ENCODE results near the gene PTGDR2.

PTGDR2 gene

GRCh38 chr11:60855726-60856633 lies at the start of gene PTGDR2:
Gene PTGDR2, minus strand, starts transcription at chr11:60855950. Its CDS starts 2,228 bp downstream, at chr11:60853722.
- DNase-seq (ENCODE audit: low spot score): peak; percentile 26

GRCh38 chr11:60905047-60905446 lies 49.3 kb upstream of the PTGDR2 start:
- DNase-seq (ENCODE audit: low spot score): no peak

GRCh38 chr11:60902625-60903024 lies 46.9 kb upstream of the PTGDR2 start:
- no peak for DNase-seq (ENCODE audit: low spot score)

GRCh38 chr11:60900673-60901404 lies 45.1 kb upstream of the PTGDR2 start:
- DNase-seq (ENCODE audit: low spot score): no peak

GRCh38 chr11:60899977-60900376 lies 44.2 kb upstream of the PTGDR2 start:
- no peak for DNase-seq (ENCODE audit: low spot score)

GRCh38 chr11:60899046-60899936 lies 43.5 kb upstream of the PTGDR2 start:
- DNase-seq (ENCODE audit: low spot score): peak; percentile 83

GRCh38 chr11:60897496-60897895 lies 41.7 kb upstream of the PTGDR2 start:
- DNase-seq (ENCODE audit: low spot score): no peak

- no peak for DNase-seq (ENCODE audit: low spot score)
These were observed 39.9 kb upstream of the PTGDR2 start for GRCh38 chr11:60895687-60896086.

- no peak for DNase-seq (ENCODE audit: low spot score)
These were observed 35.5 kb upstream of the PTGDR2 start for GRCh38 chr11:60891103-60891741.

- DNase-seq (ENCODE audit: low spot score): no peak
These were observed 34.9 kb upstream of the PTGDR2 start for GRCh38 chr11:60890696-60891095.

- DNase-seq (ENCODE audit: low spot score): no peak
These were observed 34.1 kb upstream of the PTGDR2 start for GRCh38 chr11:60889869-60890311.

GRCh38 chr11:60887556-60887955 lies 31.8 kb upstream of the PTGDR2 start:
- peak; percentile 70 for DNase-seq (ENCODE audit: low spot score)

GRCh38 chr11:60880643-60881282 lies 25.0 kb upstream of the PTGDR2 start:
- DNase-seq (ENCODE audit: low spot score): no peak

- no peak for DNase-seq (ENCODE audit: low spot score)
These were observed 24.3 kb upstream of the PTGDR2 start for GRCh38 chr11:60879971-60880588.

GRCh38 chr11:60879104-60879503 lies 23.4 kb upstream of the PTGDR2 start:
- DNase-seq (ENCODE audit: low spot score): no peak

GRCh38 chr11:60878245-60879101 lies 22.7 kb upstream of the PTGDR2 start:
- DNase-seq (ENCODE audit: low spot score): no peak

- DNase-seq (ENCODE audit: low spot score): no peak
These were observed 20.4 kb upstream of the PTGDR2 start for GRCh38 chr11:60876168-60876485.

- DNase-seq (ENCODE audit: low spot score): no peak
These were observed 19.8 kb upstream of the PTGDR2 start for GRCh38 chr11:60875366-60876167.
